ENCODE results near the gene ARL17A.
"Not testable (repeated sequence)": the region's sequence is repeated elsewhere in the genome, so short reads cannot be mapped to it uniquely, and the experiment has no call there.

GRCh38 chr17:46600767-46601166, 21.3 kb upstream of the ARL17A start:
- TF ChIP-seq CTCF (IDR thresholded peaks at IDR 0.05); MAZ (IDR thresholded peaks at IDR 0.05; ENCODE audit: borderline replicate concordance, low read depth, low read length); JUNB (IDR thresholded peaks at IDR 0.05); REST (IDR thresholded peaks at IDR 0.05); KDM5A (IDR thresholded peaks at IDR 0.05); E2F6 (IDR thresholded peaks at IDR 0.05; ENCODE audit: borderline replicate concordance, low read depth); ZSCAN20 (CRISPR knock-in tag; IDR thresholded peaks at IDR 0.05); NR3C1 (IDR thresholded peaks at IDR 0.05): not testable (repeated sequence)

All from A549 (cell line).